Subcutaneous adipose tissue (tissue), 4 donors: ENCODE measurements around the gene SDC4. TPM values are rescaled to one million over a fixed set of nuclear protein-coding genes. Genes with fewer than 3 reads are reported as not detected.

Source experiments
- total RNA-seq, 4 donors: library from RNA; depleted of rRNA; stranded (reverse); fragments of >200 nt; gene quantifications; one replicate each; pipeline ENCODE4 v1.1.0, GENCODE V29; 2016
- TF ChIP-seq, protein P1 (sequence below): fragments of 450-650 bp; IDR thresholded peaks from one replicate; pipeline ENCODE4 v1.5.1; 2016; ENCODE audit warnings: low read depth, mild to moderate bottlenecking, control low read depth, antibody characterized with exemption, moderate library complexity

SDC4 gene
- total RNA-seq, 4 donors from 2014 or later, result 37.4 to 65.4 (median 40.9) TPM

DNA sequence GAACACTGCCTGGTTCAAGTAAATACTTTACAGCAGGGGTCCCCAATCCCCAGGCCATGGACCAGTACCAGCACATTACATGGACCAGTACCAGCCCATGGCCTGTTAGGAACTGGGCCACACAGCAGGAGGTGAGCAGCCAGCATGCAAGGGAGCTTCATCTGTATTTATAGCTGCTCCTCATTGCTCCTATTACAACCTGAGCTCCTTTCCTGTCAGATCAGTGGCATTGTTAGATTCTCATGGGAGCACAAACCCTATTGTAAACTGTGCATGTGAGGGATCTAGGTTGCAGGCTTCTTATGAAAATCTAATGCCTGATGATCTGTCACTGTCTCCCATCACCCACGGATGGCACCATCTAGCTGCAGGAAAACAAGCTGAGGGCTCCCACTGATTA is 53.6 kb downstream of the SDC4 start:
- TF ChIP-seq, protein P1, sequence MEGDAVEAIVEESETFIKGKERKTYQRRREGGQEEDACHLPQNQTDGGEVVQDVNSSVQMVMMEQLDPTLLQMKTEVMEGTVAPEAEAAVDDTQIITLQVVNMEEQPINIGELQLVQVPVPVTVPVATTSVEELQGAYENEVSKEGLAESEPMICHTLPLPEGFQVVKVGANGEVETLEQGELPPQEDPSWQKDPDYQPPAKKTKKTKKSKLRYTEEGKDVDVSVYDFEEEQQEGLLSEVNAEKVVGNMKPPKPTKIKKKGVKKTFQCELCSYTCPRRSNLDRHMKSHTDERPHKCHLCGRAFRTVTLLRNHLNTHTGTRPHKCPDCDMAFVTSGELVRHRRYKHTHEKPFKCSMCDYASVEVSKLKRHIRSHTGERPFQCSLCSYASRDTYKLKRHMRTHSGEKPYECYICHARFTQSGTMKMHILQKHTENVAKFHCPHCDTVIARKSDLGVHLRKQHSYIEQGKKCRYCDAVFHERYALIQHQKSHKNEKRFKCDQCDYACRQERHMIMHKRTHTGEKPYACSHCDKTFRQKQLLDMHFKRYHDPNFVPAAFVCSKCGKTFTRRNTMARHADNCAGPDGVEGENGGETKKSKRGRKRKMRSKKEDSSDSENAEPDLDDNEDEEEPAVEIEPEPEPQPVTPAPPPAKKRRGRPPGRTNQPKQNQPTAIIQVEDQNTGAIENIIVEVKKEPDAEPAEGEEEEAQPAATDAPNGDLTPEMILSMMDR, result no peak

DNA sequence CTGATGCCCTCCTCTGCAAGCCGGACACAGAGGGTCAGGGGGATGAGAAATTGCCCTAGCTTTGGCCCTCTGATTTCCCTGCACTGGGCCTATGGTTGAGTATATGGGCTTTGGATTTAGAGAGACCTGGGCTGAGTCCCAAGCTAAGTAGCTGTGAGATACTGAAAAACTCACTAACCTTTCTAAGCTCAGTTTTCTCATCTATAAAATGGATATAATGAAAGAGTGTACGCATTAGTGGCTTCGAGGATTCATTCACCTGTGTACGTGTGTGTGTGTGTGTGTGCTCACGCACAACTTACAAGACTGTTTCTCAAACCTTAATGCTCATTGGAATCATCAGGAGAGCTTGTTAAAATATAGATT is 54.2 kb downstream of the SDC4 start:
- TF ChIP-seq, protein P1, result no peak

DNA sequence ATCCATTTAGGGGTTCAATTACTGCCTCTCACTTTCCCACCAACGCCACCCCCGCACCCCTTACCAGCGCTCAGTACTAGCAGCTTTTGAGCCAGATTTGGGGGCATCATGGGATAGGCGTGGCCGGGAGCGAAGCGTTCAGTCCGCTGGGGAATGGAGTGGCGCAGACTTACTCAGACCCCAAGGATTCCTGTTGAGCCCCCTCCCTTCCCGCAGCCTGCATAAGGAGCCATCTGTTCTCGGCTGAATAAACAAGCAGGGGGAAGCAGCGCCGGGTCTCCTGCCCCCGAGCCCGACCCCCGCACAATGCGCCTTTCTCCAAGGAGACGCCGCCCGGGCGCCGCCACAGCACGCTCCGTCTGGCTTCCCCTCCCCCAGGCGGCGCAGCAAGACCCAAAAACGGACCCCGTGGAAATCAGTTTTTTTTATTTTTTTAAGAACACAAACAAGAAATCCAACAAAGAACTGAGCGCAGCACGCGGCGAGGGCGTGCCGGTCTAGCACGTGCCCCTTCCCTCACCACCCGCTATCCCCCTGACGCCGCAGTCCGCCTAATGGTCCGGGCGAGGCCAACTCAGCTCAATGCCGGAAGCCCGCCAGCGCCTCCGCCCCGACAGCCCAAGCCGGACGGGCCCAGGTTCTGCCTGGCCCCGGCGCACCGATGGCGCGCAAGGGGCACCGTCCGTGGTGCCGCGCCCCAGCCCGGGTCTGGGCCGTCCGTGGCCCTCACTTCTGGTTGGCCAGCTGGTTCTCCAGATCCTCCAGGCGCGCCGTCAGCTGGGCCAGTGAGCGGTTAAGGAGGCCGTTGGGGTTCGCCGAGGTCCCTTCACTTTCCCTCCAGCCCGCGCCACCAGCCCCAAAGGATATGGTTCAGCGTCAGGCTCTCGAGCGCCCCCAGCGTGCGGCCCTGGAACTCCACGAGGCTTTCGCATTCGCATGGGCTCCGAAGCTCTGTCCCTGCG is 54.9 kb downstream of the SDC4 start:
- TF ChIP-seq, protein P1, result no peak

DNA sequence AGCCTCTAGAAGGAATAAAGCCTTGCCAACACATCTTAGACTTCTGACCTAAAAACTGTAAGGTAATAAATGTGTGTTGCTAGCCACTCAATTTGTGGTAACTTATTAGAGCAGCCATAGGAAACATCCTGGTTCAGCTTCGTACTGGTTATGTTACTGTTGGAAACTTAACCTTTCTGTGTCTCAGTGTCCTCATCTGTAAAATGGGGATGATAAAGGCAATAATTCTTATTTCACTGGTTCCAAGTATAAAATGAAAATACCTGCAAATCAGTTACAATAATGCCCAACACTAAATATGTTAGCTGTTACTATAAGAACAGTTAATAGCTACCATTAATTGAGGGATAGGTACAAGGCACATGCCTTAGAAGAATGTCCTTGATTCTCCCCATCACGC is 55.9 kb downstream of the SDC4 start:
- TF ChIP-seq, protein P1, result no peak

DNA sequence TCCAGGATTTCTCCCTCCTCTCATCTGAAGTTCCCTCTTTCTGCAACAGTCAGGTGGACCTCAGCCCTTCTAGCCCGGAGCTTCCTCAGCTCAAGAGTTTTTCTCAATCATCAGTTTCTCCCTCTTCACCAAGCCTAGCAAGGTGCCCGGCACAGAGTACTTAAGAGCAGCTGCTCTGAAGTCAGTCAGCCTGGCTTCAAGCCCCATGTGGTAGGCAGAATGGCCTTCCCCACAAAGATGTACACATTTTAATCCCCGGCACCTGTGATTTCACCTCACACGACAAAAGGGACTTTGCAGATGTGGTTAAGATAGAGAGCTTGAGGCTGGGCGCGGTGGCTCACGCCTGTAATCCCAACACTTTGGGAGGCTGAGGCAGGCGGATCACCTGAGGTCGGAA is 56.7 kb downstream of the SDC4 start:
- TF ChIP-seq, protein P1, result no peak

DNA sequence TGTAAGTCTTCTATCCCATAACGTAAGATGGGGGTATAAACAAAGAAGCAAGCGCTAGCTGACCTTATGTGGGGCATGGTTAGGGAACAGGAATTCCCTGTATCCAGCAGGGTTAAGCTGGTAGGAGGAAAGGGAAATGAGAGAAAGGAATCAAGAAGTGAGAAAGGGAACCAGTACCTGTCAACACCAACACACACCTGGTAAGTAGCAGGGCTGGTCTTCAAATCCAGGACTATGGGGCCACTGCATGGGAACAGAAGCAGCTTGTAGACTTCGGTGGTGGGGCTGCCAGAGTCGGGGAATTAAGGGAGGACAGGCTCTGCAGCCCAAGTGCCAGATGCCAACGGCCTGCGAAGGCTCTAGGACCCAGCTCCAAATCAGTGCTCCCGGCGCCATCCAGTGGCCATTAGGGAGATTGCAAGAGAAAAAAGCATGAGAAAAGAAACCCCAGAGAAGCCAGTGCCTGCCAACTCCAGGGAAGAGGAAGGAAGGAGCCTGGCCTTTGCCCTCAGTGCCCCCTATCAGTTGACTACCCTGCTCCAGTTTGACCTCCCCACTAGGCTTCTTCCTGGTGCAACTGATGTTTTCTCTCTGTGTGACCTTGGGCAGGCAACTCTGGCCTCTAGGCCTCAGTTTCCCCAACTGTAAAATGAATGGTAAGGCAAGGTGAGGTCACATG is 57.4 kb downstream of the SDC4 start:
- TF ChIP-seq, protein P1, result no peak

DNA sequence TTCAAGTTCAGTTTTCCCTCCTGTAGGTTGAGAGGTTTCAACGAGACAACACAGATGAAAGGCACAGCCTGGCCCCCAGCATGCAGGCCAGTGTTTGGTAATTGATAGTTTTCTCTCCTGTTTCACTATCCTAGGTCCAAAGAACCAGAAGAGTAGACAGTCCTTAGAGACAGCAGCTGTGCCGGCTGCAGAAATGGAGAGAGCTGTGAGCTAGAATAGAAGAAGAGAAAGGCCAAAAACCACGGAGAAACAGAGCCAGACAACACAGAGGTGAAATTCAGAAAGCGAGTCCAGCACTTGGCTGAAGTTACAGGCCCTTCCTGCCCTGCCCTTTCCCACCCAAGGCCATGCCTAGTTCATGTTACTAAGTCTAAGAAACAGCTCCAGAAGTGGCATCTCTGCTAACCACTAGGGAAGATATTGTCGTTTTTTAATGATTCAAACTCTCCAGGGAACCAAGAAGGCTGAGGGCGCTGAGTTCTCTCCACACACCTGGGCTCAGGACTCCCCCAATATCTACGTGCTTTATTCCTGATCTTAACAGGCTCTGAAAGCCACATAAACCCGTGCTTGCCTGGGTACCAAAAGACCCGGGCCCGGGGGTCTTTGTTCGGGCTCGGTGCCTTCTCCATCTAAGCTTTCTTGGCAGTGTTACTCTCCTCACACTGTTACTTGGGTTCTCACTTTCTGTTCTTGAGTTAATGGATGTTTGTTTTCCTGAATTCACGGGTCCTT is 58.1 kb downstream of the SDC4 start:
- TF ChIP-seq, protein P1, result no peak
